HG03575 (cell line): Measurements from ENCODE around the gene HMGCL.
"Not testable (repeated sequence)": the region's sequence is repeated elsewhere in the genome, so short reads cannot be mapped to it uniquely, and the experiment has no call there.

ENCODE experiments used
- ATAC-seq: cut with Tn5 transposase; IDR thresholded peaks from one replicate; pipeline ENCODE4 v1.9.1; 2021; ENCODE audit not compliant: unreplicated experiment, insufficient number of reproducible peaks, low FRiP score; ENCODE audit errors: extremely low read depth

HMGCL gene

DNA sequence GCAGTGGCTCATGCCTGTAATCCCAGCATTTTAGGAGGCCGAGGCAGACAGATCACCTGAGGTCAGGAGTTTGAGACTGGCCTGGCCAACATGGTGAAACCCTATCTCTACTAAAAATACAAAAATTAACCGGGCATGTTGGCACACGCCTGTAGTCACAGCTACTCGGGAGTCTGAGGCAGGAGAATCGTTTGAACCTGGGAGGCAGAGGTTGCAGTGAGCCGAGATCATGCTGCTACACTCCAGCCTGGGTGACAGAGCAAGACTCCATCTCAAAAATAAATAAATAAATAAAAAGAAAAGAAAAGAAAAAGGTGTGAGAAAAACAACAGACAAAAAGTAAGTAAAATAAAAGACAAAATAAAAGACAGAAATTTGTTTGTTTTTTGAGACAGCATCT is 8.9 kb upstream of the HMGCL start:
- ATAC-seq: not testable (repeated sequence)

DNA sequence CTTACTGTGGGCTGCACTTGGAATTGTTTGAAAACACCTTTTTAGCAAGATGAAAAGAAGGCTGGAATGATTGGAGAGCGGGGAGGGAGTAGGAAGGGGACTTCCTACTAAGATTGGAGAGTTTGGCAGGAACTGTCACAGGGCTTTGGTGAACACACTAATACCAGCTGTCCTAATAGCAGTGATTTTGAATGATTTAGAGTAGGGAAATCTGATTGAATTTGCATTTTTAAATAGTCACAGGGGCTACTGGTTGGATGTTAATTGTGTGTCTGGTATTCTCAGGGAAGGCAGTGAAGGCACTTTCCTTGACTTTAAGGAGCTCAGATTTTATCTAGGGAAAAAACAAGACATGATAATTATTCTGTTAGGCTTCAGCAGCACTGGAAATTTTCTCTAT is 2.5 kb upstream of the HMGCL start:
- no peak for ATAC-seq

DNA sequence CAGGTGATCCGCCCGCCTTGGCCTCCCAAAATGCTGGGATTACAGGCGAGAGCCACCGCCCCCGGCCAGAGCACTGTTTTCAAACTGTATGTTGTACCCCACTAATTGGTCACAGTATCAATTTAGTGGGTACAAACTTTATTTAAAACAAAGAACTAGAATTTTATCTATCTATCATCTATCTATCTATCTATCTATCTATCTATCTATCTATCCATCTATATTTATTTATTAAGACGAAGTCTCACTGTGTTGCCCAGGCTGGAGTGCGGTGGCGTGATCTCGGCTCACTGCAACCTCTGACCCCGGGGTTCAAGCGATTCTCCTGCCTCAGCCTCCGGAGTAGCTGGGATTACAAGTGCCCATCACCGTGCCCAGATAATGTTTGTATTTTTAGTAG is 1.4 kb upstream of the HMGCL start:
- not testable (repeated sequence) for ATAC-seq

DNA sequence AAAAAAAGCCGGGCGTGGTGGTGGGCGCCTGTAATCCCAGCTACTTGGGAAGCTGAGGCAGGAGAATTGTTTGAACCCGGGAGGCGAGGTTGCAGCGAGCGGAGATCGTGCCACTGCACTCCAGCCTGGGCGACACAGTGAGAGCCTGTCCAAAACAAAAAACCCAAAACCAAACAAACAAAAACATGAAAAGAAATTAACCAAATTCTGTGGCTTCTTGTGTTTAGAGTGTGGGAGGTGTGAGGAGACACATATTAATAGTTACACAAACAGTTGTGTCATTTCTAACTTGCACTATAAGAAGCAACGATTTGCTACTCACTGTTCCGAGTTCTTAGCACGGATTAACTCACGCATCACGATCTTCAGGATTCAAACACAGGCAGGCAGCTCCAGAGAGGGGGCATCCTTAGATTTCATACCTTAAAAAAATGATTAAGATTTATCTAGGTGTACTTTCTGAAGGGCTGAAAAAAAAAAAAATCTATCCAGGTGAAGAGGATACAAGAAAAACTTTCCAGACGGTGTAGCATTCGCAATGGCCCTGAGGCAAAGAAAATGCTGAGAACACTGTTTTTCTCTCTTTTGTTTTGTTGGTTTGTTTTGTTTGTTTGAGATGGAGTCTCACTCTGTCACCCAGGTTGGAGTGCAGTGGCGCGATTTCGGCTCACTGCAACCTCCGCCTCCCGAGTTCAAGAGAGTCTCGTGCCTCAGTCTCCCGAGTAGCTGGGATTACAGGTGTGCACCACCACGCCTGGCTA is 713 bp upstream of the HMGCL start:
- ATAC-seq: no peak

DNA sequence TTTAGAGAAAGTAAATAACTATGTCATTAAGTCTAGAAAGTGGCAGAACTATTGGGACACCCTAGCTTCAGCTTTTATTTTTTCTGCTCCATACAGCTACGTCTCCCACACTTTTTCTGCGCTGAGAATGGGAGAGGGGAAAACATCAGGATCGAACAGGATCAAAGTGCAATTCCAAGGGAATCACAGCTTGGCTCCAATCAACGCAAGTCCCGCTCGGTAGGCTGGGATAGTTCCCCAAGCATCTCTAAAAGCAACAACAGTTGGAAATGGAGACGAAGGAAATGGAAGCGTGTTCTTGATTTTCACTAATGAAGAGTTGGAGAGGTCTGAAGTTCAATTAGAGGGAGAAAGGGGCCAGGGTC is 536 bp downstream of the HMGCL start:
- no peak for ATAC-seq

DNA sequence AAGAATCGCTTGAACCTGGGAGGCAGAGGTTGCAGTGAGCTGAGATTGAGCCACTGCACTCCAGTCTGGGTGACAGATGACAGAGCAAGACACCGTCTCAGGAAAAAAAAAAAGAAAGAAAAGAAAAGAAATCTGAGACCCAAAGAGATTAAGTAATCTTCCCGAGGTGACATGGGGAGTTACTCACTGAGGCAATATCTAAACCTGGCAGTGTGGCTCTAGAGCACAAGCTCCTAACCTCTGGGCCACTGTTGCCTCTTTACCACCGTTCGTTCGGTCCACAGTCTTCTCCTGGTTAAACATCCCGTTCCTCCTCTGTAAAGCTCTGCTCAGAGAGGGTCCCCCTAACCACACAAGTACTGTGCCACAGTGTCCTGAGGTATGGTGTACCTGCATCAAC is 1.5 kb downstream of the HMGCL start:
- ATAC-seq: no peak

DNA sequence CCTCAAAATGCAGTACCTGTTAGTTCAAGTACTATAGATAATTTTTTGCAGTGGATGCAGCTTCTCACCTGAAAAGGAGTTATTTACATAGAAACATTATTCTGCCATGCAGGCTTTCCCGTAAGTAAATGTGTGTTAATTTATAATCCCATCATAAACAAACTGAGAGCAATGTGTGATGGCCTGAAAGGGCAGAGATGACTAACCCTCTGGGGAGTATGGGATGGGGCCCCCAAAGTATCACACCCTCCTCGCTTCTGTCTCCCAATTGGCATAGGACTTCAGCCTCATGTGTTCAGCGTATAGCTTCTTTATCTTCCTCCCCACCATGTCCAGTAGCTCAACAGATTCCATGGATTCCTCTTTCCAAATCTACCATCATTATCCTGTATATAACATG is 7.6 kb downstream of the HMGCL start:
- ATAC-seq: no peak

DNA sequence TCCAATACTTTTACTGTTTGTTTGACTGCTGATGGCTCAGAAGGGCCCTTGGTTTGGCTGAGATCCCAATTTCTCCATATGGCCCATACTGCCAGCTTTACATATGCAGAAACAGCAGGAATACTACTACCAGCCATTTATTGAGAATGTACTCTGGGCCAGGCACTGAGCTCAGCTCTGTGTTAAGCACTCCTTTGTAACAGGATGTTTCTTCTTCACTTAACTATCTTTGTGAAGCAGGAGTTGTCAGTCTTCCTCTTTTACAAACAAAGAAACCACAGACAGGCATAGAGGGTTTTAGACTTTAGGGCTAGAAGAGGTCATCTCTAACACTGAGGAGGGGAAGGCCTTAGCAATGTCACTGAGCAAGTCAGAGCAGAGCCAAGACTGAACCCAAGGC is 8.3 kb downstream of the HMGCL start:
- ATAC-seq: no peak

DNA sequence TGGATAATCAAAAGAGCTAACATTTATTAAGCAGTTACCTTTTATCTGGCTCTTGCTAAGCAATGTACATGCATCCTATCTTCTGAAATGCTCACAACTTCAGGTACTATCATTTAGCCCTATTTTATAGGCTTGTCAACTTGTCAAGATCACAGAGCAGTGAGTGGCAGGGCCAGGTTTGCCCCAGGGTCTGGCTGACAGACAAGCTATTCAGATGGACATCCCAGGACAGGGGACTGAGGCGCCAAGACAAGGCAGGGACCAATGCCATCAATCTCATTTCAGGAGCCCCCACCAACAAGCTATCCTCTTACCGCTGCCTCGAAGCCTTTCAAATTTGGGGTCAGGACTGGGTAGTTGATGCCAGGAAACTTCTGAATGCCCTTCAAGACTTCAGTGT is 8.9 kb downstream of the HMGCL start:
- ATAC-seq: no peak

DNA sequence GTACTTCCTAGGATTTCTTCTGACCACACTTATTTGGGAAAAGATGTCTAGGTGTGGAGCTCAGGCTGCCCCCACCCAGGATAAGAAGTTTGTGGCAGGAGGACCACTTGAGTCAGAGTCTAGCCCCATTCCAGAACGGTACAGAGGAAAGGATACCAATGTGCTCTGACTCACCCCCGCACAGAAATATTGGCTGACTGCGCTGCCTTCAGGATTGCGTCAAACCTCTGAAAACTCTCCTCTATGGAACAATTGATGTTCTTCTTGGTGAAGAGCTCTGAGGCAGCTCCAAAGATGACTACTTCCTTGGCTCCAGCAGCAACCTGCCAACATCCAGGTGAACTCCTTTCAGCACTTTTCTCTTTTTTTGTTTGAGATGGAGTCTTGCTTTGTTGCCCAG is 11.2 kb downstream of the HMGCL start:
- ATAC-seq: no peak

DNA sequence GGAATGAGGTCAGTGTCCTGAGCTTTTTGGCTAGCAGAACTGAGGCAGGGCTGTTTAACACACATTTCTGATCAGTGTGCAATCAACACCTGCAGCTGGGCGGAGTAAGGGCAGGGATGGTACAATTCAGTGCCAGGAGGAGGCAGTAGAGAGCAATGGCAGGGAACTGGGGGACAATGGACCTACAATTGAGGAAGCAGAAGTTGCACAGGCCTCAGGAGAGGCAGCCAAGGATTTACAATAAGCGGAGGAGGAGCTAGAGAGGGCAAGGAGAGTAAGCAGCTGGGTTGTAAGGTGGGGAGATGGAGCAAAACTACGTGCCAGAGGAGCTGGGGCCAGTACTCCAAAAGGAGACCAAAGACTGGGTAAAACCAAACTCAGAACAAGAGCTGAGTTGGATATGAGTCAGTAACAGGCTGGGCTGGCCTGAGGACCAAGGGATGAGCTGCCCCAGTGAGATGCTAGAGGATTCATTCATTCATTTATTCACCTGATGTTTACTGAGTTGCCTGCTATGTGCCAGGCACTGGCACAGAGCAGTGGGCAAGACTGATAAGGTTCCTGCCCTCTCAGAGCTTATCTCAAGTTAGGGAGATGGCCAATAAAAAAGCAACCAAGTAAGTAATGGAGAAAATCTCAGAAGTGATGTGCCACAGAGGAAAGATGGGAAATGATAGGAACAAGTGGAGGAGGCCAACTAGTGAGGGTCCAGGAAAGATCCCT is 14.2 kb downstream of the HMGCL start:
- ATAC-seq: no peak

DNA sequence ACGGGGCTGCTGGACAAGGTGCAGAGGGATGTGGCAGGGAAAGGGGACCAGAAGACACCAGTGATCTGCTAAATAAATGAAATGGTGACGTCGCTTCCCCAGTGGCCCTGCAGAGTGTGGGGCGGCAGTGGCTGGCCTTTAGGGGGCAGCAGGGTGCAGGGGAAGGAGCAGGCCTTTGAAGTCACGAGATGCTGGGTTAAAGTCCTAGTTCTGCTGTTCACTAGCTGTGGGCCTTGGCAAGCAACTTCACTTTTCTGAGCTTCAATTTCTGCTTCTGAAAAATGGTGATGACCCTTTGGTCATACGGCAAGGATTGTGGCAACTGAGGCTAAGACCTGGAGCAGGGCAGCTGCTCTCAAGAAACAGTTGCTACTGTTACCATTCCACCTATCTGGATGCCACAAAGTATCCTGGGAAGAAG is 15.5 kb downstream of the HMGCL start:
- no peak for ATAC-seq

DNA sequence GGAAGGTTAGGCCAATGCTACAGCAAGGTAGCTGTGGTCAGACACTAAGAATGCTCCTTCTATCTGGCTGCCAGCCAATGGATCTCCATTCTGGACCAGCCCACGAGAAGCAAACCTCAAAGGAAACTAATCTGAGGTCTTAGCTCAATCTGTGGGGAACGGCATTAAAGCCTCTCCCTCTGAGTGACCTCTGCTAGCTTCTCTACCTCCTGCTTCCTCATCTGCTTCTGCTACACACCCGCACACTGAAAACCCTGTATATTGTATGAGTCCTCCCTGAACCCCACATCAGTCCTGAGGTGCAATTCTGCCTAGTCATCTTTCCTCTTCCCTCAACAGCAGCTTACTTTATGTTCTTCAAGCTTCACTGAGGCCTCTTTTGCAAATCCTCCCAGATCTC is 17.8 kb downstream of the HMGCL start:
- ATAC-seq: no peak

DNA sequence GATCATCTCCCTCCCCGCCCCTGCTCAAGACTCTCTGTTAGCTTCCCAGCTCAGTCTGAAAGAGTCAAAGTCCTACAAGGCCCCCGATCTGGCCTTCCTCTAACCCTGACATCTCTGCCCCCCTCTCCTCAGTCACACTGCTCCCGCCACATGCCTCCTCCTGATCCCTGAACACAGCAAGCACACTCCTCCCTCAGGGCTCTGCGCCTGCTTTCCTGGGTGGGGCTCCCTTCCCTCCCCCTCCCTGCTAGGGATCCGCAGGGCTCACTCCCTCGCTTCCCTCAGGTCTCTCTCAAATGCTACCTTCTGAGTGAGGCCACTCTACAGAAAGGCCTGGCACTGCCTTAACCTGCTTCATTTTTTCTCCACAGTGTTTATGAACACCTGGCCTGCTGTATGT is 18.9 kb downstream of the HMGCL start:
- no peak for ATAC-seq

DNA sequence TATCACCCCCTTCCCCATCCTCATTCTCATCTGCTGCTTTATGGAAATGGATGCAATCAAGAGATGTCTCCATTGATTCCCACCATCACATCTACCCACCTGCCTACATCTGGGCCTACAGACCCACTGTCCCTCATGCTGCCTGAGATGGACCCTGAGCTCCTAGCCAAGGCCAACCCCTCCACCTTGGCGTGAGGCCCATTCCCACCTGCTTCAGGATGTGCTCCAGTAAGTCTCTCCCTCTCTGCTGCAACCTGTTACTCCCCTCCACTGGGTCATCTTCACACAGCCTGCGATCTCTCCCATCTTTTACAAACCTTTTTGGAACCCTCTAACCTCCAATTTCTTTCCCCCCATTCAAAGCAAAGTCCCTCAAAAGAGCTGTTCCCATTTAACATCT is 20.2 kb downstream of the HMGCL start:
- ATAC-seq: no peak

DNA sequence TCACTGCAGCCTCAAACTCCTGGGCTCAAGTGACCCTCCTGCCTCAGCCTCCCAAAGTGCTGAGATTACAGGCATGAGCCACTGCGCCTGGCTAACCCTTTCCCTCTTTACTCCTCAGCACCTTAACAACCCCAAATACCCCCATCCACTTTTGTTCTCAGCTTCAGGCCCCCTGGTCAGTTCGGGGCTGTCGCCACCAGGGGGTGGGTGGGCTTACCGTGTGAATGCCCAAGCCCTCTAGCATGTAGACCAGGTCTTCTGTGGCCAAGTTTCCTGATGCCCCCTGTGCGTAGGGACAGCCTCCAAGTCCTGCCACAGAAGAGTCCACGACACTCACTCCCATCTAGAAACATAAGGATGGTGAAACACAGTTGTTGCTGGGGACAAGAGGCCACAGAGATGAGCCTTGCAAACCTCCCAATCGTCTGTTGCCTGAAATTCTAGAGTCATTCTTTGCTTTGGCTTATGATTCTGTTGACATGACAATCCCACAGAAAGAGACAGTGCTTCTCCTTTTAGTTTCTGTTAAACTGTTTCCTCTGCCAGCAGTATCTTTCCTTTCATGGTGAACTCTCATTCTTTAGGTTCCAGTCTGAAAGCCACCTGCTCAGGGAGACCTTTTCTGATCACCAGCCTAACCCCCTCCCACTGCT is 20.9 kb downstream of the HMGCL start:
- ATAC-seq: no peak

DNA sequence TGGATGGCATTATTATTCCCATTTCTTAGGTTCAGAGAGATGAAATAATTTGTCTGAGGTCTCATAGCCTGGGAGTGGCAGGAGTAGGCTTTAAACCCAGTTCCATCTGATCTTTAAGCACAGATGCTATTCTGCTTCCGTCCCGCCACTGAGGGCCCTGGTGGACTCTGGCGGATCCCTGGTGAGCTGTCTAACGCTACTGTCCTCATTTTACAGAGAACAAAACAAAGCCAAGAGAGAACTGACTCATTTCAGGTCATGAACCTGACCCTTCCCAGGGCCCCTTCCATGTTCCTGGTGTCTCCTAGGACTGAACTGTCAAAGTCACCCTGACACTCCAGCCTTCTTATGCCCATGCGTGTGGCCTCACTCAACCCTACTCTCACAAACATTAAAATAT is 21.6 kb downstream of the HMGCL start:
- ATAC-seq: no peak

DNA sequence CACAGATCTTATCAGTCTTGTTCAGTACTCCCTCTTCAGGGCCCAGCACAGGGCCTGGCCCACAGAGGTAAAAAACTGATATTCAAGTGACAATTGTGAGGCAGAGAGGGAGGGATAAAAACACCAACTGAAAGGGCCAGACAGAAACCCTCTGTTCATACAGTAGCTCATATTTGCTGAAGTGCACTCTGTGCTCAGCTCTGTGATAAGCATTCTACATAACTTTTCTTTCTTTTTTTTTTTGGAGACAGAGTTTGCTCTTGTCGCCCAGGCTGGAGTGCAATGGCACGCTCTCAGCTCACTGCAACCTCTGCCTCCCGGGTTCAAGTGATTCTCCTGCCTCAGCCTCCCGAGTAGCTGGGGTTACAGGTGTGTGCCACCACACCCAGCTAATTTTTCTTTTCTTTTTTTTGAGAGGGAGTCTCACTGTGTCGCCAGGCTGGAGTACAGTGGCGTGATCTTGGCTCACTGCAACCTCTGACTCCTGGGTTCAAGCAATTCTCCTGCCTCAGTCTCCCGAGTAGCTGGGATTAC is 22.4 kb downstream of the HMGCL start:
- ATAC-seq: not testable (repeated sequence)

DNA sequence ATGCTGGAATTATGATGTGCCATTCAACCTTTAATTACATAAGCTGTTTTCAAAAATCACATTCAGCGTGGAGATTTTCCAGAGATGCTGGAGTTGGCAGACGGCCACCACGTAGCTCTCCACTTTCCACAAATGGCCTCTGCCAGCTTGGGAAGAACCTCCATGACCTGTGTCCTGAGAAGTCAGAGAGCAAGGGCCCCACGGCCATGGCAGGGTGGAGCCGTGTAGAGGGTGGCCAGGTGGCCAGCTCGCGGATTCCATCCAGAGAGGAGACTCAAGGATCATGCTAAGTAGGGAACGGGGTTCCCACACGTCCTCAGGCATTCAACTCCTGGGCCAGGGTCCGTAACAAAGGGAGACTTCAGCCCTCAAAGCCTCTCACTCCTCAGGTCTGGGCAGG is 23.4 kb downstream of the HMGCL start:
- no peak for ATAC-seq

DNA sequence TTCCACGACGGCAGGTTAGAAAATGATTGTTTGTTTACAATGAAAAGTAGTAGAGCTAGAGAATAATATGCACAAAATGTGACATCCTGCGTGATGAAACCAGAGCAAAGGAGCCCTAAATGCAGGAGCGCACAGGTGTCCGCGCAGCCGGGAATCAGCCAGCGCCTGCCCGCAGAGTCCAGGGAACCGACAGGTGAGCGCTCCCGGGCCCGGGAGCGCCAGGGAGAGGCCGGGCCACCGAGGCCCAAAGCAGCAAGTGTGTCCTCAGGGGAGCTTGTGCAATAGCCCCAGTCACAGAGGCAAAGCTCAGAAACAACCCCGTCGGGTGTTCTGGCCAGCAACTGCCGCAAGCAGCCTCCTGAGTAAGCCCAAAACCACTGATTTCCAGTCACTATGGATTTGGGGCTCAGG is 23.9 kb downstream of the HMGCL start:
- ATAC-seq: no peak
